Stimulated activated CD4-positive, alpha-beta T cell treated with anti-CD3 and anti-CD28 coated beads, Interleukin-4, amount 100 ng/mL, for 48 hours (primary cell): ENCODE results near the gene CERS6.

Source experiments
- DNase-seq, 2 donors: peaks; one replicate each; pipeline ENCODE4 v3.0.0-alpha.2; 2020; ENCODE audit warnings: low read depth in 2 of 2

The CERS6 gene

GRCh38 chr2:168700615-168701245 lies 244.7 kb downstream of the CERS6 start:
- DNase-seq = no peak

- no peak for DNase-seq
Observed at GRCh38 chr2:168702579-168702978, 246.5 kb downstream of the CERS6 start.

GRCh38 chr2:168703926-168704325 lies 247.9 kb downstream of the CERS6 start:
- DNase-seq = no peak

GRCh38 chr2:168705534-168706470 lies 249.7 kb downstream of the CERS6 start:
- DNase-seq = no peak

GRCh38 chr2:168706806-168707205 lies 250.7 kb downstream of the CERS6 start:
- DNase-seq = no peak

- no peak for DNase-seq
Observed at GRCh38 chr2:168708080-168708479, 252.0 kb downstream of the CERS6 start.

GRCh38 chr2:168710754-168711467 lies 254.8 kb downstream of the CERS6 start:
- no peak for DNase-seq

- DNase-seq = no peak
Observed at GRCh38 chr2:168712053-168712452, 256.0 kb downstream of the CERS6 start.

GRCh38 chr2:168713325-168713724 lies 257.3 kb downstream of the CERS6 start:
- no peak for DNase-seq

GRCh38 chr2:168715849-168716248 lies 259.8 kb downstream of the CERS6 start:
- no peak for DNase-seq

GRCh38 chr2:168716839-168717238 lies 260.8 kb downstream of the CERS6 start:
- no peak for DNase-seq

GRCh38 chr2:168717790-168718502 lies 261.9 kb downstream of the CERS6 start:
- DNase-seq = no peak

- DNase-seq = no peak
Observed at GRCh38 chr2:168718622-168719021, 262.6 kb downstream of the CERS6 start.

GRCh38 chr2:168719446-168719845 lies 263.4 kb downstream of the CERS6 start:
- DNase-seq = no peak

- DNase-seq = no peak
Observed at GRCh38 chr2:168722592-168722991, 266.5 kb downstream of the CERS6 start.

GRCh38 chr2:168723275-168723899 lies 267.3 kb downstream of the CERS6 start:
- DNase-seq = no peak

GRCh38 chr2:168726375-168726774 lies 270.3 kb downstream of the CERS6 start:
- no peak for DNase-seq

- no peak for DNase-seq
Observed at GRCh38 chr2:168727904-168728470, 271.9 kb downstream of the CERS6 start.

GRCh38 chr2:168729455-168729854 lies 273.4 kb downstream of the CERS6 start:
- DNase-seq = no peak

GRCh38 chr2:168730344-168730743 lies 274.3 kb downstream of the CERS6 start:
- no peak for DNase-seq

GRCh38 chr2:168731002-168731401 lies 274.9 kb downstream of the CERS6 start:
- DNase-seq = no peak
